SKM-1 treated with dmso at 0.1 percent for 144 hours (cell line): Measurements from ENCODE around the gene UBR3.
"Not testable (repeated sequence)": the region's sequence is repeated elsewhere in the genome, so short reads cannot be mapped to it uniquely, and the experiment has no call there.

Experiments used
- DNase-seq: peaks from one replicate; lab custom pipeline; 2025; ENCODE audit not compliant: unreplicated experiment; lab: John Stamatoyannopoulos, UW

The UBR3 gene, protein sequence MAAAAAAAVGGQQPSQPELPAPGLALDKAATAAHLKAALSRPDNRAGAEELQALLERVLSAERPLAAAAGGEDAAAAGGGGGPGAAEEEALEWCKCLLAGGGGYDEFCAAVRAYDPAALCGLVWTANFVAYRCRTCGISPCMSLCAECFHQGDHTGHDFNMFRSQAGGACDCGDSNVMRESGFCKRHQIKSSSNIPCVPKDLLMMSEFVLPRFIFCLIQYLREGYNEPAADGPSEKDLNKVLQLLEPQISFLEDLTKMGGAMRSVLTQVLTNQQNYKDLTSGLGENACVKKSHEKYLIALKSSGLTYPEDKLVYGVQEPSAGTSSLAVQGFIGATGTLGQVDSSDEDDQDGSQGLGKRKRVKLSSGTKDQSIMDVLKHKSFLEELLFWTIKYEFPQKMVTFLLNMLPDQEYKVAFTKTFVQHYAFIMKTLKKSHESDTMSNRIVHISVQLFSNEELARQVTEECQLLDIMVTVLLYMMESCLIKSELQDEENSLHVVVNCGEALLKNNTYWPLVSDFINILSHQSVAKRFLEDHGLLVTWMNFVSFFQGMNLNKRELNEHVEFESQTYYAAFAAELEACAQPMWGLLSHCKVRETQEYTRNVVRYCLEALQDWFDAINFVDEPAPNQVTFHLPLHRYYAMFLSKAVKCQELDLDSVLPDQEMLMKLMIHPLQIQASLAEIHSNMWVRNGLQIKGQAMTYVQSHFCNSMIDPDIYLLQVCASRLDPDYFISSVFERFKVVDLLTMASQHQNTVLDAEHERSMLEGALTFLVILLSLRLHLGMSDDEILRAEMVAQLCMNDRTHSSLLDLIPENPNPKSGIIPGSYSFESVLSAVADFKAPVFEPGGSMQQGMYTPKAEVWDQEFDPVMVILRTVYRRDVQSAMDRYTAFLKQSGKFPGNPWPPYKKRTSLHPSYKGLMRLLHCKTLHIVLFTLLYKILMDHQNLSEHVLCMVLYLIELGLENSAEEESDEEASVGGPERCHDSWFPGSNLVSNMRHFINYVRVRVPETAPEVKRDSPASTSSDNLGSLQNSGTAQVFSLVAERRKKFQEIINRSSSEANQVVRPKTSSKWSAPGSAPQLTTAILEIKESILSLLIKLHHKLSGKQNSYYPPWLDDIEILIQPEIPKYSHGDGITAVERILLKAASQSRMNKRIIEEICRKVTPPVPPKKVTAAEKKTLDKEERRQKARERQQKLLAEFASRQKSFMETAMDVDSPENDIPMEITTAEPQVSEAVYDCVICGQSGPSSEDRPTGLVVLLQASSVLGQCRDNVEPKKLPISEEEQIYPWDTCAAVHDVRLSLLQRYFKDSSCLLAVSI (N-terminal part only)

GRCh38 chr2:169827272-169828140 lies at the start of gene UBR3:
Gene UBR3, plus strand, starts transcription at chr2:169827454. Its CDS starts 54 bp downstream, at chr2:169827508.
- DNase-seq: peak; percentile 92

DNA sequence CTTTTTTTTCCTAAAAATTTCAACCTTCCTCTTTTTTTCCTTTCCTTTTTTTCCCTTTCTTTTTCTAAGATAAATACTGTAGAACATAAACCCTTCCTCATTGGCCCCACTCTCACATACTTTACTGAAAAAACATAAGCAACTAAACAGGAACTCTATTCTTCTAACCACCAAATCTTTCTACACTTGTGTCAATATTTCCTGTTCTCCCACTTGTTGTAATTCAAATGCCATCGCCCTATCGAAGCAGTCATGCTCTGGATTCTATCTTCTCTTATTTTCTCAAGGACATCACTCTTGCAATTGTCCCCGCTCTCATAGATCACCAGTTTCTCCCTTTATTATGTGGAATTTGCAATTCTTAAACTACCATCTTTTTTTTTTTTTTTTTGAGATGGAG lies 48.8 kb upstream of the UBR3 start:
- DNase-seq: no peak

GRCh38 chr2:169781249-169782013 lies 45.8 kb upstream of the UBR3 start:
- no peak for DNase-seq

DNA sequence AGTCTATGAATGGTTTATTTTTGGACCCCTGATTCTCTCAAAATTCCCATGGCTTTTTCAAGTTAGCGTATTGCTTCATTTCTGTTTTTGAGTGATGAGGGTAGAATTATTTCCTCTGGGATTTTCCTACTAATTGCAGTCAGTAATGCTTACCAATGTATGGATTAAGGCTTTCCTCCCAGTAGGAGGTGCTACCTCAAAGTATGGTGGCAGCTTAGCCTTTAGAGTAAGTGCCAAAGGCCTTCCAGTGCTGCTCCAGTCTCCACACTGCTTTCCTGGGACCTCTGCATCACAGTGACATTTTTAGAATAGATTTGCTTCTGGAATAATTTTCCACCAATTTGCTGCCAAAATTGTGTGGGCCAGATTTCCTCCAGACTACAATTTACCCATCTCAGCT lies 44.7 kb upstream of the UBR3 start:
- DNase-seq: no peak

- no peak for DNase-seq
These were observed 36.7 kb upstream of the UBR3 start for GRCh38 chr2:169790581-169790980.

- no peak for DNase-seq
These were observed 32.1 kb upstream of the UBR3 start for GRCh38 chr2:169795181-169795580.

- DNase-seq: no peak
These were observed 30.8 kb upstream of the UBR3 start for GRCh38 chr2:169796441-169796840.

DNA sequence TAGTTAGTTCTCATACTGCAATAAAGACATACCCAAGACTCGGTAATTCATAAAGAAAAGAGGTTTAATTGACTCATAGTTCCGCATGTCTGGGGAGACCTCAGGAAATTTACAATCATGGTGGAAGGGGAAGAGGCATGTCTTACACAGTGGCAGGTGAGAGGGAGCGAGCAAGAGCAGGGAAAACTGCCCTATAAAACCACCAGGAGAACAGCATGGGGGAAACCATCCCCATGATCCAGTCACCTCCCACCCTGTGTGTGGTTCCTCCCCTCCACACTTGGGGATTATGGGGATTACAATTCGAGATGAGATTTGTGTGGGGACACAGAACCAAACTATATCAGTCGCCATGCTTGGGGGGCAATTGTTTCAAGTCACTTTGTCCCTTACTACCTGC lies 29.7 kb upstream of the UBR3 start:
- DNase-seq: no peak

- no peak for DNase-seq
These were observed 28.9 kb upstream of the UBR3 start for GRCh38 chr2:169798397-169798717.

DNA sequence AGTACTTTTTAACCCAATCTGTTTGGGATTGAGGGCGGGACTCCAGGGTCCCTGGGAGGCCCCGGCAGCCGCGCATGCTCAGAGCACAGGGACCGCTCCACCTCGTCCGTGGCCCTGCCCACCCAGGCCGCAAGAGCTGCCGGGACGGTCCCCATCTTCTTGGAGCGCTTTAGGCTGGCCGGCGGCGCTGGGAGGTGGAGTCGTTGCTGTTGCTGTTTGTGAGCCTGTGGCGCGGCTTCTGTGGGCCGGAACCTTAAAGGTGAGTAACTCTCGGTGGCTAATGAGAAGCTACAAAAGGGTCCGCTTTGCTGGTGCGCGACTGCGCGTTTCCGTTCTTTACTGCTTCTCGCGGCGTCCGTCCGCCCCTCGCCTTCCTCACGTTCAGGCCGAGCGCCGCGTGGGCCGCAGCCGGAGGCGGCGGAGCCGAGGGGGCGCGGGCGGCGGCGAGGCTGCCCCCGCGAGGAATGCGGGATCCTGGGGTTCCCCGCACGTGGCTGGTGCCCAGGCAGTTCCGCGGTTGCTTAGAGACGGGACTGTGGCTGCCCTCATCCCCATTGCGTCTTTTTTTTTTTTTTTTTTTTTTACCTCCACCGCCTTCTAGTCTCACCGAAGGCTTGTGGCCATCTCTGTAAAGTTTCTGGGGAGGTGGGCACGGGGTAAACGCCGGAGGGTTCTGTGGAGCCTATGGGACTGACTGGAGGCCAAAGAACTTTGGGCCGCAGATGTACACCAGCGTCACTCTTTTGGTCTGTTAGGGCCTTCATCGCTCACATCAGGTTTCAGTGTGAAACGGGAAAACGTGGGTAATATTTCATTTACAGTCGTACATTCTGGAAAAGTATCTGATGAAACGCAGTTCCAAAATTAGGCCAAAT lies 28.3 kb upstream of the UBR3 start, which contains the start of gene SSB:
SSB (plus strand) TSS at position 154 of the 875 bp plus-strand sequence. CDS start 2,090 bp downstream, outside the sequence.
- DNase-seq: peak; percentile 80

- DNase-seq: no peak
These were observed 23.8 kb upstream of the UBR3 start for GRCh38 chr2:169803480-169803879.

DNA sequence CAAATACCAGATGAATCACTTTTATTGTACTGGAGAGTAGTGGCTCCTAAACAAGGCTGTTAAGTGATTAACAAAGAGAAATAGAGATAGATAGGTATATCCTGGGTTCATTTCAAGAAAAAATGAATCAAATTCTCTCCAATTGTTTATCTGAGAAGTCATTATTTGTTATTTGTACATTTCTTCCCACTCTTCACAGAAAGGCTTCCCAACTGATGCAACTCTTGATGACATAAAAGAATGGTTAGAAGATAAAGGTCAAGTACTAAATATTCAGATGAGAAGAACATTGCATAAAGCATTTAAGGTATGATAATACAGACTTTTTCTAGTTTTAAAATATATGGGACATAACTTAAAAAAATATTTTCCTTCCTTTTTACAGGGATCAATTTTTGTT lies 20.7 kb upstream of the UBR3 start:
- no peak for DNase-seq

GRCh38 chr2:169808221-169808620 lies 19.0 kb upstream of the UBR3 start:
- DNase-seq: no peak

- DNase-seq: no peak
These were observed 11.4 kb upstream of the UBR3 start for GRCh38 chr2:169815849-169816248.

DNA sequence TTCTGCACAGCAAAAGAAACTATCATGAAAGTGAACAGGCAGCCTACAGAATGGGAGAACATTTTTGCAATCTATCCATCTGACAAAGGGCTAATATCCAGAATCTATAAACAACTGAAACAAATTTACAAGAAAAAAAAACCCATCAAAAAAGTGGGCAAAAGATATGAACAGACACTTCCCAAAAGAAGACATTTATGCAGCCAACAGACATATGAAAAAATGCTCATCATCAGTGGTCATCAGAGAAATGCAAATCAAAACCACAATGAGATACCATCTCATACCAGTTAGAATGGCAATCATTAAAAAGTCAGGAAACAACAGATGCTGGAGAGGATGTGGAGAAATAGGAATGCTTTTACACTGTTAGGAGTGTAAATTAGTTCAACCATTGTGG lies 10.3 kb upstream of the UBR3 start:
- not testable (repeated sequence) for DNase-seq

- DNase-seq: not testable (repeated sequence)
These were observed 9.9 kb upstream of the UBR3 start for GRCh38 chr2:169817369-169817768.

GRCh38 chr2:169818241-169818640 lies 9.0 kb upstream of the UBR3 start:
- no peak for DNase-seq

- no peak for DNase-seq
These were observed 8.1 kb upstream of the UBR3 start for GRCh38 chr2:169819106-169819505.
